ENCODE data around the gene EXT2.

- TF ChIP-seq REST (IDR thresholded peaks at IDR 0.05; ENCODE audit: insufficient read depth in 1 of 2, low read depth in 2 of 2, low read length in 2 of 2) (no peak), TAF1 (IDR thresholded peaks at IDR 0.05; ENCODE audit: borderline replicate concordance, insufficient read depth, low read length) (no peak), SIN3A (IDR thresholded peaks at IDR 0.05; ENCODE audit: borderline replicate concordance, insufficient read depth, low read length) (no peak), POLR2AphosphoS5 (IDR thresholded peaks at IDR 0.05; ENCODE audit: low read depth, low read length) (no peak), FOXP2 (optimal IDR thresholded peaks at IDR 0.05; ENCODE audit: borderline replicate concordance, extremely low read depth, extremely low read length, insufficient read depth) (no peak)
Observed at GRCh38 chr11:44264438-44264749, 168.9 kb downstream of the EXT2 start.
